GM18511 (cell line): ENCODE data around the gene HEMK1.
A peak's percentile ranks its signal among the peaks of the same experiment; 100 is the strongest.

Experiments used
- ATAC-seq: cut with Tn5 transposase; IDR thresholded peaks from one replicate; pipeline ENCODE4 v1.9.1; 2021; ENCODE audit warnings: mild to moderate bottlenecking, moderate library complexity; ENCODE audit not compliant: unreplicated experiment

The HEMK1 gene

GRCh38 chr3:50542177-50543034 lies 26.9 kb upstream of the HEMK1 start:
- ATAC-seq, result no peak

- no peak for ATAC-seq
Measured at GRCh38 chr3:50545781-50546180, 23.5 kb upstream of the HEMK1 start.

DNA sequence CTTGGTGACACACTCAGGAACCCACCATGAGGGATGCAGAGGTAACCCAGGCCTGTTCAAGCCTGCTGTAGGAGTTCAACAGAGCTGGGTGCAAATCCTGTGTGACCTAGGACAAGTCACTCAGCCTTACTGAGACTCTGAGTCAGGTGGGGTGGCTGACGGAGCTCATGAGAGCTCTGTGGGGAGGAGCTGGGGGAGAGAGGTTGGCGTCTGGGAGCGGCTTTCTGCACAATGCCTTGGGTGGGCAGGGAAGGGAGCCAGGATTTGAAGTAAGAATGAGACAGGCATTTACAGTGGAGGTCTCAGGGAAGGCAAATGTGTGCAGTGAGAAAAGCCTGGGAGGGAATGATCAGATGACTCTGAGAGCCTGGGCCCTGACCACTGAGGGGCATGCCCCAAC lies 20.1 kb upstream of the HEMK1 start:
- ATAC-seq, result no peak

- no peak for ATAC-seq
Measured at GRCh38 chr3:50550079-50550736, 19.1 kb upstream of the HEMK1 start.

- ATAC-seq, result no peak
Measured at GRCh38 chr3:50551054-50551659, 18.2 kb upstream of the HEMK1 start.

DNA sequence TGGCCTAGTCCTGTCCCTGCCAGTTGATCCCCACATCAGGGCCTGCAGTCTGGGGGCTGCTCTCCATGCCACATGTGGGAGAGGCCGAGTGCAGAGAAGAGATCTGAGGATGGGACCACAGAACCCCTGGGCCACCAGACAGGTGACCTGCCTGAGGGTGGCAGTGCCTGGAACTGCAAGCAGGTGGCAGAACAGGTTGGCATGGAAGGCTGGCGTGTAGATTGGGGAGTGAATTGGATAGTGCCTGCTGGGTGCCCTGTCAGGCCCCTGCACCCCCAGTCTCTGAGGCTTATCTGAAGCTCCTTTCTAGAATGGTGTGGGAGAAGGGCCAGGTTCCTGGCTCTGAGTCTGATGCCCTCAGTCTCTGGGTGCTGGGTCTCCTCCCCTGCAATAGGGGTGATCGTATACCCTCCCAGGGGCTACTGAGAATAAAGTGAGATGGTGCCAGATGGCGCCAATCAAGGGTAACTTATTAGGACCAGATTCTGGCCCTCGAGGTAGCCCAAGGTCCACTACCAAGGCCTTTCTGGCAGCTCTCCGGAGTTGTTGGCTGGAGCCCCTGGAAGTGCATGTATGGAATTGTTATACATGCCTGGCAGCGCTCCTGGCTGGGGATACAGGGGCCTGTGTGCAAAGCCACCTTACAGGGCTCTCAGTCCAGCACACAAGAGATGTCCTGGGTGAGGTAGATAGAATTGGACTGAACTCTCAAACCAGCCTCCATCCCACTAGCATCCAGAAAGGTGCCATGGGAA lies 17.5 kb upstream of the HEMK1 start:
- no peak for ATAC-seq

GRCh38 chr3:50552598-50552997 lies 16.7 kb upstream of the HEMK1 start:
- no peak for ATAC-seq

GRCh38 chr3:50554553-50554952 lies 14.8 kb upstream of the HEMK1 start:
- ATAC-seq, result no peak

GRCh38 chr3:50557106-50557505 lies 12.2 kb upstream of the HEMK1 start:
- ATAC-seq, result no peak

DNA sequence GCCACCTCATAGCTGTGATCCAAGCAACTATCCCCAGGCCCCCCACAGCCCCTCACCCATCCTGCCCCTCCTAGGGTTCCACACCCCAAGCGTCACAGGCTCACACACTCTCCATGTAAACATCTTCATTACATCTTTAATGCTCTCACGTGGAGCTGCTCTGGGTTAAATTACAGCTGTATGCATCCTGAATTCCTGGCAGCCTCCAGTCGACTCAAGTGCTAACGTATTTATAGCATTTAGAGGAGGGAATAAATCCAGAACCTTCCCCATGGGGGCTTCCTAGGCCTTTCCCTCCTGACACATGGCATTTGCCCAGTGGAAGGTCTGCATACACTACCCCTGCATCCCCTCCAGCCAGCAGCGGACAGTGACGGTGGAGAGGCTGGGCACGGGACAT lies 11.4 kb upstream of the HEMK1 start:
- ATAC-seq, result no peak

DNA sequence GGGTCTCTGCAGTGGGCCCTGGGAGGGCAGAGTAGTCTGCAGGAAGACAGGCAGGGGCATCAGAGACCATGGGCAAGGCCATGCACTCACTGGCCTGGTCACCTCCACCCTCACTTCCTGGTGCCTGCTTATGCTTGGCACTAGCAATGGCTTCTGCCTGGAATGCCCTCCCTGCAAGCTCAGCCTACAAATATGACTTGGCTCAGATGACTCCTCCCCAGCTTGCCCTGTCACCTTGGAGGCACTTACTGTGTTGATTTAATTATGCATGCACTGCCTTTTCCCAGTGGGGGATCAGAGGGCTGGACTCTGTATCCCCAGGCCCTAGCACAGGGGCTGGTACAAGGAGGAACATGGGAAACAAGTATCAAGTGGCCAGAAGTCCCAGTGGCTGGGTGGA lies 9.6 kb upstream of the HEMK1 start:
- ATAC-seq, result no peak

DNA sequence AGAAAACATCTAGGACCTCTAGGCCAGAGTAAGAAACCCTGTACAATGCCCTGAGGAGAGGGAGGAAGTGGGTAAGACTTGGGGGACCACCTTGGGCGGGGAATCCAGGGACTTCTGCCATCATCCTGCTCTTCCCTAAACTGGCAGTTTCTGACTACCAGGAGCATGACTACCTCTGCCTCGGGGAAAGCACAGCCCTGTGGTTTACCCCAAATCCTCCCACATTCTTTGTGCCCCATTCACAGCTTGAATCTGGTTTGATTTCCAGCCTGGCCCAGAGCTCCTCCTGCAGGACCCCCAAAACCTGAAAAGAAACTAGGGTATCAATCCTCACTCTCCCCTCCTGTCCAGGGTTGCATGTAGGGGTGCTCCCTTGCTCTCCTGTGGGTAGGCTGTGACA lies 6.5 kb upstream of the HEMK1 start:
- no peak for ATAC-seq

- no peak for ATAC-seq
Measured at GRCh38 chr3:50563867-50564266, 5.5 kb upstream of the HEMK1 start.

DNA sequence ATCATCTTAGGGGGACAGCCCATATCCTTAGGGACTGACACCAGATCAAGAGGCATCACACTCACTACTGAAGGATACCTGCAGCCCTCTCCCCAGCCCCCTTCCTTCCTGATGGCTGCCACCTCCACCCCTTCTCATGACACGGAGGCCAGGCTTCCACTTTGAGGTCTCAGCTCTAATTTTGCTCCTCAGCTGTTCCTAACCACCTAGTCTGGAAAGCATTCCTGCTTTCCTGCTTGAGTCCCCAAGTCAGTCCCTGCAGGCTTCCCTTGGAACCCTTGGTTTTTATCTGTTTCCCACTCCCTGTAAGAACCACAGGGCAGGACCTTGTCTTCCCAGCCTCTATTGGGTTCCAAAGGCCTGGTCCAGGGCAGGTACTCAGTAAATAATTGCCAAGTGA lies 5.0 kb upstream of the HEMK1 start:
- ATAC-seq, result no peak

DNA sequence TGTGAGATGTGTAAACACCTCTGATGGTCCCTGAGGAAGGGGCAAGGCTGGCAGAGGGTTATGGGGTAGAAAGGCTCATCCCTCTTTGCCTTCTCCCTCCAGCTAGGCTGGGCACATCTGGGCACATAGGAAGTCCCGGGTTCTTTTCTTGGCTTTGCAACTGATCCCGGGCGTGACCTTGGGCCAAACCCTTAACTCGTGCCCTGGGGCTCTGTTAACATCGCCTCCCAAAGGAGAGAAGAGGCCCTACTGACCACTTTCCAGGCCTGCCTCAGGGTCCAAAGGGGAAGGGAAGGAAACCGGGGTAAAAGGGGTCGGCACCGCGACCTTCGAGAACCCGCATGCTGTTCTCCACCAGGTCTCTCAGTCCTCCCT lies 2.3 kb upstream of the HEMK1 start:
- no peak for ATAC-seq

DNA sequence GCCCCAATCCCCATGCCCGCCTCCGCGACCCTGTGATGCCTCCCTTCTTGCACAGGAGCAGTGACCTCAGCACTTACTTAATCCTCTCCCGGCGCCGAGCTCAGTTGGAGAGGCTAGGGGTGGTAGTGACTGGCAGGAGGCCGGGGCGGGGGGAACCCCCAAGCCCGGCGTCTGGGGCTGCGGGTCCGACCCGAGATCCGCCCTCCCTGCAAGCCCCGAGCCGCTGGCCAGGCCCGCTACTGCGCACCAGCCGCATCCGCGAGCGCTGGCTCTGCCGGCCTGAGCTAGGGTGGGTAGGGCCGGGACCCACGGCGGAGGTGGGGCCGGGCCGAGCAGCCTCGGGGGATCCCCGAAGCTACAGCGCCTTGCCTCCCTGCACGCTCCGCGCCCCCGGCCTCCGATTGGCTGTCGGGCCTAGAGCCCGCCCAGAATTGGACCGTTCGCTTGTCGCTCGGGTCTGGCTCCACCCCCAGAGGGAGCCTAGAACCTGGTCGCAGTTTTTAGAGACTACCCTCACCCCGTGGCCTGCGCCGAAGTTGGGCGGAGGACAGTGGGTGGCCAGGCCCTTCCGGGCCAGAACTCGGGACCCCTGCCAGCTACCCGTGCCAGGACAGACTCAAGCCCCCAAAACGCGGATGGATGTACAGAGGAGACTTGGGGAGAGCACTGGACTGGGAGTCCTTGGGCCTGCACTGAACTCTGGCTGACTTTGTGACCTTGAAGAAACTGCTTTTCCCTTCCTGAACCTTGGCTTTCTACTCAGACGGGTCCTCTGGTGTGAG lies 1.7 kb upstream of the HEMK1 start, which contains the start of gene C3orf18:
C3orf18 (minus strand) TSS at position 362 of the 782 bp plus-strand sequence. CDS start 2,048 bp downstream, outside the sequence.
- peak; percentile 79 for ATAC-seq

GRCh38 chr3:50570508-50571279 lies 1.4 kb downstream of the HEMK1 start:
- ATAC-seq, result no peak

- no peak for ATAC-seq
Measured at GRCh38 chr3:50571486-50571885, 2.2 kb downstream of the HEMK1 start.

DNA sequence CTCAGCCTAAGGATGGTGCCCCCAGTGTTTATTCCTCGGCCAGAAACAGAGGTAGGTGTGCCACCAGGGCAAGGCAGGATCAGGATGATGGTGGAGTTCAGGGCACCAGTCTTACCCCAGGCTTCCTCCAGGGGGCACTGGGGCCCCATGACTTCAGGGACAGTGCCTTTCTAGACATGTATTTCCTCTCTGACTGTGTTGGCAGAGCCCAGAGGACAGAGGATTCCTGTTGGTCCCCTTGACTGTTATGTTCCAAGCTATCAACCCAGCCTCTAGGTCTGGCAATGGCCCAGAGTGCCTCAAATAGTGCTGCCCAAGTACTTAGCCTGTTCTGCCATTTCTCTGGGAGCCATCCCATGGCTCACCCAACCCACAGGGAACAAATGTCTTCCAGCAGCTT lies 2.8 kb downstream of the HEMK1 start:
- no peak for ATAC-seq
